ENCODE results near the gene EYA2.

EYA2 gene

DNA sequence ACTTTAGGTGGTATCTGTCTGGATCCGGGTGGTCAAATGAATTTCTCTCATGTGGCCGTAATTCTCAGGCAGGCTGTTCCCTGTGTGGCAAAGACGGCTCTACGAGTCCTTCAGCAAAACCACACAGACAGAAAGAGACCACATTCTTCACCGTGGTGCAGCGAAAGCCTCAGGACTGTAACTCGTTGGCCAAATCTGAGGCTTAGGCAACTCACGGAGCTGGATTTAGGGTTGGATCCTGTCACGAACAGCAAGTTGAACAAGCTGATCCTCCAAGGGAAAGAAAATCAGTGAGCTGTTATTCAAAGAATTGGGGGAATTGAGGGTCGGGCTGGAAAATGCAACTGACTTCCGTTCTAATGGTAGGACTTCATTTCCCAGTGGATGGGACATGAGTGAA lies 294.4 kb downstream of the EYA2 start:
- TF ChIP-seq ZFX (IDR thresholded peaks at IDR 0.05): no peak
- TF ChIP-seq, protein P1, sequence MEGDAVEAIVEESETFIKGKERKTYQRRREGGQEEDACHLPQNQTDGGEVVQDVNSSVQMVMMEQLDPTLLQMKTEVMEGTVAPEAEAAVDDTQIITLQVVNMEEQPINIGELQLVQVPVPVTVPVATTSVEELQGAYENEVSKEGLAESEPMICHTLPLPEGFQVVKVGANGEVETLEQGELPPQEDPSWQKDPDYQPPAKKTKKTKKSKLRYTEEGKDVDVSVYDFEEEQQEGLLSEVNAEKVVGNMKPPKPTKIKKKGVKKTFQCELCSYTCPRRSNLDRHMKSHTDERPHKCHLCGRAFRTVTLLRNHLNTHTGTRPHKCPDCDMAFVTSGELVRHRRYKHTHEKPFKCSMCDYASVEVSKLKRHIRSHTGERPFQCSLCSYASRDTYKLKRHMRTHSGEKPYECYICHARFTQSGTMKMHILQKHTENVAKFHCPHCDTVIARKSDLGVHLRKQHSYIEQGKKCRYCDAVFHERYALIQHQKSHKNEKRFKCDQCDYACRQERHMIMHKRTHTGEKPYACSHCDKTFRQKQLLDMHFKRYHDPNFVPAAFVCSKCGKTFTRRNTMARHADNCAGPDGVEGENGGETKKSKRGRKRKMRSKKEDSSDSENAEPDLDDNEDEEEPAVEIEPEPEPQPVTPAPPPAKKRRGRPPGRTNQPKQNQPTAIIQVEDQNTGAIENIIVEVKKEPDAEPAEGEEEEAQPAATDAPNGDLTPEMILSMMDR (conservative IDR thresholded peaks at IDR 0.05): no peak
- H3K27ac ChIP-seq: no peak overlapping the region

DNA sequence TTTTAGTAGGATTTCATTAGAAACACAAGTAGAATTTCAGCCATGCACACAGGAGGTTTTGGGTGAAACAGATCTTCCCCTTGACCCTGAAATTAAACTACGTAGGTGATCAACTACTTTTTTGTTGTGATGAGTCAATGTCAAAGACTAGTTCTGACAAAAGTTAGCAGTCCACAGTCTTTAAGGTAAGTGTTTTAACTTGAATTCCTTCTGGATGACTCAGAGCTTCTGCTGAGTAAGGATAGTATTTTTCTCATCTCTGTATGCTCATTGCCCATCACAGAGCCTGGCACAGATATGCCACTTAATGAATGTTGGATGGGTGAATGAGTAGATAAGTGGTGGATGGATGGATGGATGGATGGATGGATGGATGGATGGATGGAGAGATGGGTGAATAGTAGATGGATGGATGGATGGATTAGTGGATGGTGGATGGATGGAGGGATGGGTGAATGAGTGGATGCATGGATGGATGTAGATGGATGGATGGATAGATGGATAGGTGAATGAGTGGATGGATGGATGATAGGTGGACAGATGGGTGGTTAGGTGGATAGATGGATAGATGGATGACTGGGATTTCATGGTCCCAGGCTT lies 296.5 kb downstream of the EYA2 start:
- H3K27ac ChIP-seq: no peak overlapping the region
- TF ChIP-seq, protein P1 (conservative IDR thresholded peaks at IDR 0.05): no peak
- no peak for TF ChIP-seq ZFX (IDR thresholded peaks at IDR 0.05)

DNA sequence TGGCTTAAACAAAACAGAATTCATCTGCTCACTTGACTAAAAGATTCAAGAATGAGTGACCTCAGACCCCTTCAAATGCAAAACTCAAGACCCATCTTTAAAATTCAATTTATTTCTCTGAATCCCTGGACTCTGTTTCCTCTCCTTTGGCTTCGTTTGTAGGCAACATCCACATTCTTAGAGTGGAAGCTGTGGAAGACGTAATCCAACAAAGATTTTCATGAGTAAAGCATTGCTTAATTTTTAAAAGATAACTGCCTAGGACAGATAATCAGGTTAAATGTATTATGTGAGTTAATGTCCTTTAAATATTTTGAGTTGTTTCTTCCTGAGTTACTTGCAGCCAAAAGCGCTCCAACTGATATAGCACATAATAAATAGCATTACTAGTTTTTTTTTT lies 297.3 kb downstream of the EYA2 start:
- H3K27ac ChIP-seq: no peak overlapping the region
- TF ChIP-seq ZFX (IDR thresholded peaks at IDR 0.05): no peak
- TF ChIP-seq, protein P1 (conservative IDR thresholded peaks at IDR 0.05): no peak

DNA sequence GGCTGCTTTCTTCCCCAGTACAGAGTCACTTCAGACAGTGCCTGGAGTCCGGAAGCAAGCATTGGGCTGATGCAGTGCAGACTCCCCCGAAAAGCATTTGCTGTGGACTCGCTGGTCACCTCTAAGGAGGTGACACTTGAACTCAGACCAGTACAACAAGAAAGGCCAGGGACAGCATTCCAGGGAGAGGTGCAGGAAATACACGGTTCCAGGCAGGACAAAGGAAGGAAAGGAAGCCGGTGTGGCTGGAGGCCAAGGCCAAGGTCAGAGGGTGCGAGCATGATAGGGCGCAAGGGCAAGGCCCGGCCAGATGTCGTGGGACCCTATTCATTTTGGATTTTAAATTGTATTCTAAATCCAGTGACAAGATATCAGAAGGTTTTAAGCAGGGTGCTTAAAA lies 300.9 kb downstream of the EYA2 start:
- no peak overlapping the region for H3K27ac ChIP-seq

DNA sequence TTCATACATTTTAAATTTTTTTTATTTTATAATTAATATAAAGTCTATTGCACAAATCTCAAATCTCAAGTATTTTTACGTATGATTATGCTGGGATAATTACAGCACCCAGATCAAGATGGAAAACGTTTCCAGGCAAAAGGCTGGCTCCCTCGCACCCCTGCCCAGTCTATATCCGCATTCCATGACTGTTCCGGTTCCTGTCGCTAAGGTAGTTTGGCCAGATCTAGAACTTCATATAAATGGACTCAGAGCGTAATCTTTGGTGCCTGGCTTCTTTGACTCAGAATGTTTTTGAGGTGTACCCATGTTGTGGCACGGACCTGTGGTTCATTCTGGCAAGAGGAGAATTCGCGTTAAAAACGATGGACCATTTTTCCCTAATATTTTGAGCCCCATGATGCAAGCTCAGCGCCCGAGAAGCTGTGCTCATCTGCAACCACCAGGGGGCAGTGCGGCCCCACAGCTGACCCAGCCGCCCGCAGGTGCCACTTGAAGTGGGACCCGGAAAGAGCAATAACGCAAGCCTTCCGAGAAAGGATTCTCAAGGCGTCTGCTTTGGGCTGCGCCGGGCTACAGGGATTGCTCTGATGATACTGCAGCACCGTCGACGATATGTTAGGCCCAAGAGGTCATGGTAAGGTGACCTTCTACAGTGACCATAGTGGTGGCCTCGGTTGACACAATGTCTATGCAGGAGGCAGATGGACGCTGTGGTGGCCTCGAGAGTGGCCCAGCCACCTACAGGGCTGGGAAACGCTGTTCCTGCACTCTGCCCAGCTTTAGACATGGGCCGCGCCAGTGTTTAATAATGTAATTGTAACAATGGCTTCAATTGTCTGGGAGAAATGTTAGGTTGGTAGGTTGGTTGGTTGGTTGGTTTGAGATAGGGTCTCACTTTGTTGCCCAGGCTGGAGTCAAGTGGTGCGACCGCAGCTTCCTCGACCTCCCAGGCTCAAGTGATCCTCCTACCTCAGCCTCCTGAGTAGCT lies 301.7 kb downstream of the EYA2 start:
- TF ChIP-seq, protein P1 (conservative IDR thresholded peaks at IDR 0.05): peak; percentile 98
- TF ChIP-seq ZFX (IDR thresholded peaks at IDR 0.05): no peak
- no peak overlapping the region for H3K27ac ChIP-seq

More for the DNA sequence above, 300.9 kb downstream of the EYA2 start:
- TF ChIP-seq ZFX (IDR thresholded peaks at IDR 0.05): no peak
- TF ChIP-seq, protein P1 (conservative IDR thresholded peaks at IDR 0.05): no peak

DNA sequence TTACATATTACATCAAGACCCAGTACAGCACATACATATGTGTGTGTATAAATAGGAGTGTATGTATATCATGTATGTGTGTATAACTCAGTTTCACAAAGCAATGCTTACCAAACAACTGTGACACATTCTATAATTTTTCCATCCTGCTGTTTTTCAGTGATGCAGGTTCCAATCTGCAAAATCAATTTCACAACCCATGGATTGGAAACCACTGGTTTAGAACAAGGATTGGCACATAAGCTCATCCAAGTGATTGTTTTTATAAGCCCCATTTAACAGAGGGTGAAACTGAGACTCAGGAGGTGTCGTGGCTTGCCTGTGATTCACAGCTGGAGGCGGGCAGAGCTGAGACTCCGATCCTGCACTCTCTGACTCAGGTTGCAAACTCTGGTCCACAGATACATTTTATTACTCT lies 303.6 kb downstream of the EYA2 start:
- H3K27ac ChIP-seq: no peak overlapping the region
- TF ChIP-seq ZFX (IDR thresholded peaks at IDR 0.05): no peak
- TF ChIP-seq, protein P1 (conservative IDR thresholded peaks at IDR 0.05): no peak

DNA sequence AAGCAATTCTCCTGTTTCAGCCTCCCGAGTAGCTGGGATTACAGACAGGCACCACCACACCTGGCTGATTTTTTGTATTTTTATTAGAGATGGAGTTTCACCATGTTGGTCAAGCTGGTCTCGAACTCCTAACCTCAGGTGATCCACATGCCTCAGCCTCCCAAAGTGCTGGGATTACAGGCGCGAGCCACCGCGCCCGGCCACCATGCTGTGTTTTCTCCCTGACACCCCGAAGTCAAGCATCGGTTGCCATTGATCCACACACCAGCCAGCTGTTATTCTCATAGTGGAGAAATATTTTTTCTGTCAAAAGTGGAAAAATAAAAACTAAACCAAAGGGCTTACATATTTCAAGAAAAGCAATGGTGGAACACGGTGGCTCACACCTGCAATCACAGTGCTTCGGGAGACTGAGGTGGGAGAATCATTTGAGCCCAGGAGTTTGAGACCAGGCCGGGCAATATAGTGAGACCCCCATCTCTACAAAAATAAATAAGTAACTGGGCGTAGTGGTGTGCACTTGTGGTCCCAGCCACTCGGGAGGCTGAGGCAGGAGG lies 304.4 kb downstream of the EYA2 start:
- H3K27ac ChIP-seq: no peak overlapping the region
- no peak for TF ChIP-seq ZFX (IDR thresholded peaks at IDR 0.05)
- TF ChIP-seq, protein P1 (conservative IDR thresholded peaks at IDR 0.05): no peak

All from C4-2B (cell line).